Activated CD4-positive, alpha-beta T cell treated with anti-CD3 and anti-CD28 coated beads for 4 hours (primary cell): Measurements from ENCODE around the gene SEC24B.
A peak's percentile ranks its signal among the peaks of the same experiment; 100 is the strongest.

Source experiments
- DNase-seq, 2 donors: peaks; one replicate each; pipeline ENCODE4 v3.0.0-alpha.2; 2020

The SEC24B gene

DNA sequence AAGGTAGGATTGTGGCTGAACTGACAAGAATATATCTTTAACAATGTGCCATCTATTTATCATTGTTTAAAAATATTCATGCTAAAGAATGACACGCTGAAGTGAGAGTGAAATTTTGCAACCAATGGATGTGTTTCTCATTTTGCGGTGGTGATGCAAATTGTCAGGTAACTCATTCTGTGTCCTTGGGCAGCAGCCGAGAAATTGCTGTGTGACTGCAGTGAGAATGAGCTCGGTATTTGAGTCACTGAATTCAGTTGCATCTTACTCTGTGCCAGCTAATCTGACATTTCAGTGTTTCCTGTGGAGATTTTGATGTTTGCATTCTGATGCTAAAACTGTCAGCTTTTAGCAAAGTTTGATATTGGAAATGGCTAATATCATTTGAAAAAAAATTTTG is 154.6 kb downstream of the SEC24B start:
- DNase-seq: peak; percentile 27 to 51

DNA sequence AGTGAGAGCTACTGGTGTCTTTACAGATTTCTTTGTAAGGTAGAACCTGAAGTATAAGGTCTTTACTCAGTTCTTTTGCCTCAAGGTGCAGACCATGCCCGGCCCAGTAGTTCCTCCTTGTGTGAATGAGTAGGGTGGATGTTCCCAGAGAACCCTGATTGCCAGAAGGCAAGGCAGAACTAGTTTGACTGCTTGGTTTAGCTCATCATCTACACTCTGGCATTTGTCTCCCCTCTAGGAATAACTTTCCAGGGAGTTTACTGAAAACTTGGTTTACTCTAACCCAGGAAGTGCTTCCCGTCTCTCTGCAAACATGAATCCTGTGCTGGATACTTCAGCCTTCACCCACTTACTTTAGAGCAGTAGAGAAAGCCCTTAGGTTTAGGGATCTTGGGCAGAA is 155.5 kb downstream of the SEC24B start:
- DNase-seq: no peak

DNA sequence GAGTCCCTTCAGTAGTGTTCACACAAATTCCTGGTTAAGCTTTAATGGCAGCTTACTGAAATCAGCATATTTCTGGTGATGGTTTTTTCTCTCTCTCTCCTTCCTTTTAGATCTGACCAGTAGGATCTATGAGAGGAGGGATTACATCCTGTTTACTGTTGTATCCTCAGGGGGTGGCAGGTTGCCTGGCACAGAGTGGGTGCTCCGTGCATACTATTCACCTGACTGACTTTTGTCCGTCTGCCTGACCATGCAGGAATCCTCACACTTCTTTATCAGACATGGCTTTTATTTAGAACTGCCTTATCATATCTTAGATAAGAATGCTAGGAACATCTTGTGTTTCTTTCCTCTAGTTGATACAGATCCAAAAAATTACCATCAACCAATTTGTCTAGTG is 156.0 kb downstream of the SEC24B start:
- DNase-seq: no peak
